Stimulated activated CD4-positive, alpha-beta T cell treated with anti-CD3 and anti-CD28 coated beads, Interleukin-12 subunit alpha, Interleukin-12 subunit beta, amount 100 ng/mL, for 4 hours (primary cell): ENCODE data around the gene MRTFA.

ENCODE experiments used
- DNase-seq: peaks from one replicate; pipeline ENCODE4 v3.0.0-alpha.2; 2020

Gene MRTFA

GRCh38 chr22:40422558-40423309 lies 213.8 kb downstream of the MRTFA start:
- DNase-seq, result no peak

GRCh38 chr22:40421941-40422340 lies 214.6 kb downstream of the MRTFA start:
- DNase-seq, result no peak

- no peak for DNase-seq
These were observed 215.5 kb downstream of the MRTFA start for GRCh38 chr22:40421082-40421350.

GRCh38 chr22:40420341-40421081 lies 216.0 kb downstream of the MRTFA start:
- no peak for DNase-seq

- DNase-seq, result no peak
These were observed 216.8 kb downstream of the MRTFA start for GRCh38 chr22:40419718-40420117.

GRCh38 chr22:40418366-40419201 lies 217.9 kb downstream of the MRTFA start:
- DNase-seq, result no peak

- DNase-seq, result no peak
These were observed 218.6 kb downstream of the MRTFA start for GRCh38 chr22:40417881-40418280.

GRCh38 chr22:40417041-40417440 lies 219.5 kb downstream of the MRTFA start:
- no peak for DNase-seq

GRCh38 chr22:40416636-40417035 lies 219.9 kb downstream of the MRTFA start:
- no peak for DNase-seq

GRCh38 chr22:40416267-40416570 lies 220.3 kb downstream of the MRTFA start:
- DNase-seq, result no peak

- no peak for DNase-seq
These were observed 220.8 kb downstream of the MRTFA start for GRCh38 chr22:40415531-40416266.

GRCh38 chr22:40414838-40415505 lies 221.5 kb downstream of the MRTFA start:
- no peak for DNase-seq

- DNase-seq, result no peak
These were observed 222.2 kb downstream of the MRTFA start for GRCh38 chr22:40414311-40414710.

- no peak for DNase-seq
These were observed 222.6 kb downstream of the MRTFA start for GRCh38 chr22:40413873-40414272.

- DNase-seq, result no peak
These were observed 224.1 kb downstream of the MRTFA start for GRCh38 chr22:40412441-40412840.

- no peak for DNase-seq
These were observed 225.0 kb downstream of the MRTFA start for GRCh38 chr22:40411506-40411861.

GRCh38 chr22:40410731-40411505 lies 225.6 kb downstream of the MRTFA start:
- no peak for DNase-seq

GRCh38 chr22:40410272-40410671 lies 226.2 kb downstream of the MRTFA start:
- DNase-seq, result no peak

- DNase-seq, result no peak
These were observed 226.9 kb downstream of the MRTFA start for GRCh38 chr22:40409613-40410113.

GRCh38 chr22:40408718-40409612 lies 227.6 kb downstream of the MRTFA start:
- no peak for DNase-seq
